Measurements from ENCODE around the gene LRRN4.

The LRRN4 gene

GRCh38 chr20:6053776-6054688, at the start of gene LRRN4:
Gene LRRN4, minus strand, starts transcription at chr20:6054060. Its CDS starts 1,261 bp downstream, at chr20:6052799.
- no peak for DNase-seq

DNA sequence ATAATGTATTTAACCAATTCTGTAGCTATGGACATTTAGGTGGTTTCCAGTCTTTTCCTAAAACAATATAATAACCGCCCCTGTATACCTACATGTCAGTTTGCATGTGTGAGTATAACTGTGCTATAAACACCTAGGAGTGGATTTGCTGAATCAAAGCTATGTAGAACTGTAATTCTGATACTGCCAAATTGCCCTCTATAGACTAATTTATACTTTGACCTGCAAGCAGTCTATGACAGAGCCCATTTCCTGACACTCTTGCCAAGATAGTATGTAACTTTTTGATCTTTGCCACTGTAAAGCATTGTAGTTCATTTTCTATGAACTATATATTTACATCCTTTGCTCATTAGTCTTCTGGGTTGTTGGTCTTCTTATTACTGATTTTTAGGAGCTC, 49.4 kb upstream of the LRRN4 start:
- DNase-seq: no peak

DNA sequence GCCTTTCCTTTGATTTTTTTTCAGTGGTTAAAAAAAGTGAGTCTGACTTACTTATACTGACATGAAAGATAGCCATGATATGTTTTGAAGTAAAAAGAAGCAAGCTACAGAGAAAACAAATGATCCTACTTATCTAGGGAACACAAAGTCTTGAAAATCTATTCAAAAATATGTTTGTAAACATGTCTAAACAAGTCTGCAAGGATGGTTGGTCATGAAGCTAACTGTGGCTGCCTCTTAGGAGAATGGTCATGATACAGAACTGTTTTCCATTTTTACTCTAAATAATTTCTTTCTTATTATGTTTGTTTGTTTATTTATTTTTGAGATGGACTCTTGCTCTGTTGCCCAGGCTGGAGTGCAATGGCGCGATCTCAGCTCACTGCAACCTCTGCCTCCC, 47.5 kb upstream of the LRRN4 start:
- DNase-seq: no peak

DNA sequence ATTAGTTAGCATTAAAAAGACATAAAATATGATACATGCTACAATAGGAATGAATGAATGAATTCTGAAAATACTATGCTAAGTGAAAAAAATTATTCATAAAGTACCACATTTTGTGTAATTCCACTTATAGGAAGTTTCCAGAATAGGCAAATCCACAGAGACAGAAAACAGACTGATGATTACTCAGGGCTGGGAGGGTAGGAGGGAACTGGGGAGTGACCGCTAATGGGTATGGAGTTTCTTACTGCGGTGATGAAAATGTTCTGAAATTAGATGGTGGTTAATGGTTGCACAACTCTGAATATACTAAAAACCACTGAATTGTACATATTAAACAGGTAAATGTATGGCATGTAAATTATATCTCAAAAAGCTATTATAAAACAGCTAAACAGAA, 46.4 kb upstream of the LRRN4 start:
- no peak for DNase-seq

DNA sequence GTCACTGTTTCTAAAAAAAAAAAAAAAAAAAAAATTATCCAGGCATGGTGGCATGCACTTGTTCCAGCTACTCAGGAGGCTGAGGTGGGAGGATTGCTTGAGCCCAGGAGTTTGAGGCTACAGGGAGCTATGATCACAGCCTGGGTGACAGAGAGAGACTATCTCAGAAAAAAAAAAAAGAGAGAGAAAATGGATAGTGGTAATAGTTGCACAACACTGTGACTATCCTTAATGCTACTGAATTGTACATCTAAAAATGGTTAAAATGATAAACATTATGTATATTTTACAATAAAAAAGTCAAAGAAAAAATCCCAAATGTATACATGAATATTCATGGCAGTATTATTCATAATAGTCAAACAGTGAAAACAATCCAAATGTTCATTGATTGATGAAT, 46.0 kb upstream of the LRRN4 start:
- no peak for DNase-seq

DNA sequence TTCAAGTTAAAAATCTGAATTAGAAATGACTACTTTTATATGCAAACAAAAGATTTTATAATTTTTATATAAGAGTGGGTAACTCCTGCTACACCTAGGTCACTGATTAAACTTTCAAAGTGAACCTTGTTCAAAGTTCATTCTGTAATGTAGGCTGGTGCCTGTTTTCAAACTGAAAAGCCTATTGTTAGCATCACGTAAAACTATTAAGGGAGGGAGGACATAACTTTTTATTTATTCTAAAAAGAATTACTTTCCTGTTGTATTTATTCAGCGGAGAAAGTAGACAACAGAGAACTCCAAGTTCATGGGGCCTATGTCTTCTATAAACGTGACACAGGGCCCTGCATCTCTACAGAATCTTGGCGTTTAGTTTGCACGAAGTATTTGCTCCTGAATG, 41.5 kb upstream of the LRRN4 start:
- no peak for DNase-seq

- no peak for DNase-seq
These were observed 40.7 kb upstream of the LRRN4 start for GRCh38 chr20:6094565-6094964.

DNA sequence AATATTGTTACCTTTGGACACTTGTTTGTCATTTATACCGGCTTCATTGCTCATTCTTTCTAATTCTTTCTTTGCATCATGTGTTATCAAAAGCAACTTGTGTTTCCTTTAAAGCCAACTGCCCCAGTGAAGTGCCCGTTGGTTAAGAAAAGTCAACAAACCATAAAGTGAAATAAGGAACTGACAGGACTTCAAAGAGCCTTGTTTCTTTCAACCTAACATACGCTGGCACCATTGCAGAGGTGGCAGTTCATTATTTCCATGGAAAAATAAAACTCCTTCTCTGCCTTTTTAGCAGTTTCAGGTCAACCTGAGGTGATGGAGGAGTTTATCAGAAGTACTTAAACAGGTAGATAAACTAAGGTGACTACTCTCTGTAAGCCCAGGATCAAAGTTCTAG, 40.2 kb upstream of the LRRN4 start:
- no peak for DNase-seq

GRCh38 chr20:6091661-6092060, 37.8 kb upstream of the LRRN4 start:
- no peak for DNase-seq

DNA sequence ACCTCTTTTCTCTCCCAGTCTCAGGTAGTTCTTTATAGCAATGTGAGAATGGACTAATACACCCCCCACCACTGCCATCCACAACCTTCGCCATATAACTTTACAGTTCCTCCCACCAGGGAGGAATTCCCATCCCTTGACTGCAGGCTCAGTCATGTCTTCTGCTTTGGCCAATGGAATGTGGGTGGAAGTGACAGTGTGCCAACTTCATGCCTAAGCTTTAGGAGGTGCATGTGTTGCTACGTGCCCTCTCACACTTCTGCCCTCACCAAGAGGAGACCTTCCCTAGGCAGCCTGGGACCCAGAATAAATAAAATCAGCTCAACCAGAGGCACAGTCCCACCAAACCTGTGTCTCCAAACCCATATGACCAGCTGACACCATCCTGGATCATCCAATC, 33.0 kb upstream of the LRRN4 start:
- no peak for DNase-seq

DNA sequence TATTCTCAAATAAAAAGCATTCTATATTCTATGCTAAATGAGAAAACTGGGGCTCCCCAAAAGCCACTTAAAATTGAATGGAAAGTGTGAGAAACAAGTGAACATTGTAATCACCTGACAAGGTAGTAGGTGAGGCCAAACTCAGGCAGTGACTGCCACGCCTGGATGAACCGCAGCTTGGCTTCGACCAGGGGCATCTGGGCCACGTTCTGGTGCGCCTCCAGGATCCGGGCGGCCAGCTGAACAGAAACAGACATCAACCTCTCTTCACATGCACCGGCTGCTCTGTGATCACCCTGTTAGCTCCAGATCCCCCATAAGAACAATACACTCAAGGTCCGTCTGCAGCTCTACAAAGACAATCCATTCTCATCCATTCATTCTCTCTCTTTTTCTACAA, 30.1 kb upstream of the LRRN4 start:
- DNase-seq: no peak

DNA sequence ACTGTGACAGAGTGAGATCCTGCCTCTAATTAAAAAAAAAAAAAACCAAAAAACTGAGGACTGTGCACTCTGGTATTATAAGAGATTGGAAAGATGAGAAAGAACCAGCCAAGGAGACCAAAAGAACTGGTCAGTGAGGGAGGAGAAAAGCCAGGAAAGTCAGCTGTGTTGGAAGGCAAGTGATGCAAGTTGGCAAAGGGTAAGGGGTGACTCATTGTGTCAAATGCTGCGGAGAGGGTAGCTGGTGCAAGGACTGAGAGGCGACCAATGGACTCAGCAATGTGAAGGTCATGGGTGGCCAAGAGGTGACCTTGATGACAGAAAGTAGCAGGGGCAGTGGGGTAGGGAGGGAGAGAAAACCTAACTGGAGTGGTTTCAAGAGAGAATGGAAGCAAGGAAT, 27.4 kb upstream of the LRRN4 start:
- no peak for DNase-seq

- no peak for DNase-seq
These were observed 25.2 kb upstream of the LRRN4 start for GRCh38 chr20:6079016-6079415.

GRCh38 chr20:6075428-6076219, 21.8 kb upstream of the LRRN4 start:
- DNase-seq: no peak

DNA sequence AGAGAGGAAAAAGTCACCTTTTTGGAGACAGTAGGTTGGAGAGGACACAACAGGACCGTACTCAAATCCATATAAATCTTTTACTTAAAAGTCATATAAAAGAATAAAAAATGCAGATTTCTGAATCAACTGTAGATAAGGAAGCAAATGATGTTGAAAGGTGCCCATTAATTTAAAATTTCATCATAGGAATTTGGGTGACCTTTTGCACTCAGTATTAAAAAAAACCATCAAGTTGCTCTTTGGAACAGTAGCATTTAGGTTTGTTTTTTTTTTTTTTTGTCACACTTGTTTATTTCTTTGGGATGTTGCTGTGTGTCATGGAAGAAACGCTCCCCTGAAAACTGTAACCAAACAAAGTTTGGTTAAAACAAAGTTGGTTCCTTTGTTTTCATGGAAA, 20.9 kb upstream of the LRRN4 start:
- no peak for DNase-seq

- no peak for DNase-seq
These were observed 20.3 kb upstream of the LRRN4 start for GRCh38 chr20:6074145-6074561.

DNA sequence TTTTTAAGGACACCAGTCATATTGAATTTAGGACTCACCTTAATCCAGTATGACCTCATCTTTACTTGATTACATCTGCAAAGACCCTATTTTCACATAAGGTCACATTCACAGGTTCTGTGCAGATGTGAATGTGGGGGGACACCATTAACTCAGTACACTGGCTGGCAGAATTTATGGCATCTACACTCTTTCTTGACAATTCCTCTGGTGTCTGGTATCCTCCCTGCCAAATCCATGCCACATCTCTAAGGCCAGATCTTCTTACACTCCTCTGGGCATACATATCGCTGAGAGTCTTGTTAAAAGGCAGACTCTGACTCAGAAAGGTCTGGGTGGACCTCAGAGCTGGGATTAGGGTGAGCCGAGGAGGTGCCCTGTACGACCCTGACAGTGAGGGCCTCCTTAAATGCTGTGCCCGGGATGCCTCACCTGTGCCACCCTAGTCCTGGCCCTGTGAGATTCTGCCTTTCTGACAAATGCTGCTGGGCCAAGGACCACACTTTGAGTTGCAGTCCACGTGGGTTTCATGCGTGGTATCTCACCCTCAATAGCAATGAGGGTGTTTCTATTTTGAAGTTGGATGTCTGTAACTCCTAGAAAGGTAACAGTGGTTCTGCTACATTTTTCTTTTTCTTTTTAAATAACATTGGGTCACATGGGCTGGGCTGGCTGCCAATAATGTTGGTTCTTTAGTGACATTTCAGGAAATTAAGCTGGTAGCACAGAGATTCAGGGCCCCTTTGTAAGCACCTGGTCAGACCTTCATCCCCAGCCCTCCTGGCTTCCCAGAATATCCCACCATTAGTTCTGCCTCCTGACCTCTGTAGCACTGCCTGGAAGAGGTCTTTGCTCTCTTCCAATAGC, 17.2 kb upstream of the LRRN4 start:
- no peak for DNase-seq

- DNase-seq: no peak
These were observed 15.8 kb upstream of the LRRN4 start for GRCh38 chr20:6069669-6070068.

- no peak for DNase-seq
These were observed 14.0 kb upstream of the LRRN4 start for GRCh38 chr20:6067763-6068318.

DNA sequence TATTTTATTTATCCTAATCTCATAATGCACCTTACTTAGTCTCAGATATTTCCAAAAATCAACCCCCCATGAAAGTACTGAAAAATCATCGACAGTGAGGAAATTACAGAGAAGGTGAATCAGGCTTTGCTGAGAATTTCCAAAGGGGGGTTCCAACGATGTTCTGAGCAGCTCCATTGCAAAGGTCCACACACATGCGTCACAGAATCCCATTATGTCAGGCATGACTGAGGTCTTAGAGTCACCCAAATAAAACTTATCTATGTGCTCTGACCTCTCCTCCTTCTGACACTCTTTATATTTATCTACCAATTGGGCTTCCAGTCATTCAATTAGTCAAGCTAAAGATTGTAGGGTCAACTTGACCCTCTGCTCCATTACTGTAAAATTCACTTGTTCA, 12.7 kb upstream of the LRRN4 start:
- DNase-seq: no peak

DNA sequence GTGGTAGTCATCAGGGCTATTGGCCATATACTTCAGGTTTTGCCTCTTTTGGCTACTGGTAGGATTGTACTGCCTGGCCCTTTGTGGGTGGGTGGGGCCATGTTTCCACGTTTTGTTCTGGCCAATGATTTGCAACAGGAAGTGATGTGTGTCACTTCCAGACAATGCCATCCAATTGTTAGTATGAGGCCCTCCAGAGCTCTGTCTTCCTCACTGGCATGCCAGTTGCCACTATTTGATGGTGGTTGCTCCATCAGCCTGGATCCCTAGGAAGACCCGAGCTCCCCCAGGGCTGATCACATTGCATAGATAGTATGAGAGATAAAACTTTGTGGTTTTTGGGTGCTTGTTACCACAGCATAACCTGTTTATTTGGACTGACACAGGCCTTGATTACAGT, 7.7 kb upstream of the LRRN4 start:
- no peak for DNase-seq

DNA sequence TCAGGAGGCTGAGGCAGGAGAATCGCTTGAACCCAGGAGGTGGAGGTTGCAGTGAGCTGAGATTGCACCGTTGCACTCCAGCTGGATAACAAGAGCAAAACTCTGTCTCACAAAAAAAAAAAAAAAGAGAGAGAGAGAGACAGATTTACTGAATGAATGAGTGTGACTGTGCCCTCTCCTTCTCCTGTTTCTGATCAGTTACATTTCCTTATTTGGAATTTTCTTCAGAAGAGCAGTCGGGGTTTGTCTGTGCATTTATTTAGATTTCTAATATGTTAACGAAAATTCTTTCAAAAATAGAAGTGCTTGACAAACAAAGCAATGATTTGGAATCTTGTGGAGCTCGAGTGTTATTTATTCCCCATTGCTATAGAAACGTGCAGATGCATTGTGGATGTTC, 6.4 kb upstream of the LRRN4 start:
- no peak for DNase-seq

Measured in activated effector memory CD4-positive, alpha-beta T cell treated with Interleukin-2 at 50 U/mL for 16 hours (primary cell).